Right lobe of liver (tissue), 6 donors: Measurements from ENCODE around the gene HOXA9. TPM values are rescaled to one million over a fixed set of nuclear protein-coding genes. Genes with fewer than 3 reads are reported as not detected.
A peak's percentile ranks its signal among the peaks of the same experiment; 100 is the strongest.

Source experiments
- ATAC-seq, 4 donors: fragments of 200-7000 bp; cut with Tn5 transposase; one replicate each; pipeline ENCODE4 v1.9.1; 2020; ENCODE audit warnings: mild to moderate bottlenecking in 4 of 4, moderate library complexity in 4 of 4
- DNase-seq, 3 donors: peaks; one replicate each; pipeline ENCODE4 v3.0.0-alpha.2; 2020
- H3K27ac ChIP-seq, 3 donors: fragments of 200-600 bp; one replicate each; pipeline ENCODE4 v1.8.0; 2022
- H3K27me3 ChIP-seq, 2 donors: fragments of 200-600 bp; one replicate each; pipeline ENCODE4 v1.8.0; 2022
- H3K36me3 ChIP-seq, 4 donors: fragments of 200-600 bp; sonication (generic) in 1 of 4; one replicate each; pipeline versions ENCODE4 v1.5.1 to v1.8.0; 2017 to 2022; ENCODE audit warnings: control low read depth in 1 of 4
- H3K4me1 ChIP-seq, 4 donors: fragments of 200-600 bp; sonication (generic) in 1 of 4; one replicate each; pipeline versions ENCODE4 v1.5.1 to v1.8.0; 2017 to 2022; ENCODE audit warnings: control low read depth in 1 of 4
- H3K4me3 ChIP-seq, 3 donors: fragments of 200-600 bp; one replicate each; pipeline ENCODE4 v1.8.0; 2022
- H3K9me3 ChIP-seq, 4 donors: fragments of 200-600 bp; sonication (generic) in 1 of 4; one replicate each; pipeline versions ENCODE4 v1.5.1 to v1.8.0; 2017 to 2022; ENCODE audit warnings: control low read depth in 1 of 4
- CTCF ChIP-seq, 4 donors: fragments of 200-600 bp in 3 of 4; fragments of 450-650 bp in 1 of 4; IDR thresholded peaks; one replicate each; pipeline versions ENCODE4 v1.5.1 to v1.8.0; 2016 to 2022; ENCODE audit warnings: antibody characterized with exemption in 4 of 4, mild to moderate bottlenecking in 2 of 4
- POLR2A ChIP-seq: fragments of 450-650 bp; IDR thresholded peaks from one replicate; pipeline ENCODE4 v1.6.1; 2017; ENCODE audit warnings: antibody characterized with exemption, mild to moderate bottlenecking
- WGBS: methylation state at CpG from one replicate; pipeline ENCODE4 v1.1.6; 2018; ENCODE audit warnings: low coverage, low lambda C conversion rate; ENCODE audit not compliant: insufficient coverage; ENCODE audit errors: missing lambda C conversion rate; 5-methylcytosine and 5-hydroxymethylcytosine counted together
- intact Hi-C, 2 donors: fragments of 100-400 bp; cut with DNase I; formaldehyde crosslinking; loops; one replicate each; pipeline versions ENCODE4 v1.11.2 to v1.14.1; 2022
- total RNA-seq, 6 experiments: library from RNA; depleted of rRNA in 2 of 6; stranded (reverse); fragments of >200 nt in 2 of 6; fragmentation: NEBNext Ultra II Directional in 3 of 6; extraction: Animal tissue kit (Norgen Biotek cat#: 25700) in 3 of 6; gene quantifications; one replicate each; pipeline versions ENCODE4 v1.1.0 to v1.2.4, GENCODE V29; 2016 to 2023
- donor health status: DM: no; HTN: yes; CAD: no.
- donor health status: DM: no; HTN: no; CAD: no.
- donor health status: DM: no; HTN: no; CAD: no.
- donor health status: DM: no; HTN: yes; CAD: no.
- donor health status: DM: no; HTN: yes; CAD: no.

The HOXA9 gene
- total RNA-seq, 6 experiments from 2014 or later, result 0.09 TPM; not detected in 5

- H3K4me3 ChIP-seq, result peak overlapping the region in 2 of 3 donors; percentile 9 to 31
- intact Hi-C loops, result no loop called here
- peaks cover 0 to 5% (median 3%) of the 10 kb centered on the region in 4 donors for H3K4me1 ChIP-seq
- no peaks in the 10 kb centered on the region for H3K9me3 ChIP-seq
- peaks cover 18 to 68% of the 10 kb centered on the region in 2 donors for H3K27me3 ChIP-seq
- DNase-seq, result no peak
- H3K27ac ChIP-seq, result no peak overlapping the region
- WGBS, result 18% methylated on average over 11 of the region's 28 CpGs
- ATAC-seq, result no peak
- no peaks in the 10 kb centered on the region for H3K36me3 ChIP-seq
- TF ChIP-seq POLR2A, result no peak
- TF ChIP-seq CTCF (IDR thresholded peaks at IDR 0.05), result no peak
These were observed 17.1 kb downstream of the HOXA9 start for GRCh38 chr7:27148031-27148755.

DNA sequence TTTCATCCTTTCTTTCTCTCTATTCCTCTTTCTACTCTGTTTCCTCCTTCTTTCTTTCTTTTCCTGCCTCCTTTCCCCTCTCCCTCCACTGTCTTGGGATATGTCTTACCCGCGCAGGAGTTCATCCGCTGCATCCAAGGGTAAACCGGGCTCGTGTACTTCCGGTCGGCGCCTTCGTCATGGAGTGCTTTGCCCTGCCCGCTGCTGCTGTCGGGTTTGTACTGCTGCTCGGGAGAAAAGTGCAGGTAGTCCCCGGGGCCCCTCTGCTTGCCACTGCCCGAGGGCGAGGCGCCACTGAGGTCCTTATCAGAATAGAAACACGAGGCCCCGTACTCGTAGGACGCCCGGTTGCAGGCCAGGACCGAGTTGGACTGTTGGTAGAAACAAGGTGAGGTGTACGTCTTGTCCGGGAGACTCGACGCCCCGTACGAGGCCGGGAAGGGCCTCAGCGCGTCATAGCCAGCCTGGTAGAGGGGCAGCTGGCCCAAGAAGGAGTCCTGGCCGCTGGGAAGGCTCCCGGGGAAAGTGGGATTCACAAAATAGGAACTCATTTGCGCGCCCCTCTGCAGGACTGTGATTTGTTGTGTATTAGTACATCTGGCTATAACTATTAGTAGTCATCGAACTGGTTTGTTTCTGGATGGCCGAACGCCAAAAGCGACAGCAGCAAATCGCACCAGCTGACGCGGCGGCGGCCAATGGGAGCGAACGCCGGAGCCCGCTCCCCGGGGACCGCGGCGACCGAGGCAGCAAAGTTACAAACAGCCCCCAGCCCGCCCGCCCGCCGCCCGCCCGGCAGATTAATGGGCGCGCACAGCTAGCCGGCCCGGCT lies 17.9 kb downstream of the HOXA9 start, which contains the start of gene HOXA6:
TSS of gene HOXA6 (minus strand) at position 576 of the 832 bp plus-strand sequence. CDS start at position 551, 25 bp downstream.
- intact Hi-C loops, result no loop called here
- H3K27ac ChIP-seq, result no peak within 1 kb of the TSS
- 13% methylated on average over 31 of the region's 63 CpGs for WGBS
- H3K27me3 ChIP-seq, result peaks cover 14 to 68% of the 10 kb centered on the region in 2 donors
- ATAC-seq (no peak), DNase-seq (peak in 1 of 3 donors; percentile 54)
- TF ChIP-seq POLR2A (no peak), CTCF (IDR thresholded peaks at IDR 0.05) (no peak)
- no peaks in the 10 kb centered on the region for H3K36me3 ChIP-seq
- H3K4me3 ChIP-seq, result peak within 1 kb of the TSS in 2 of 3 donors; percentile 9 to 31
- no peaks in the 10 kb centered on the region for H3K9me3 ChIP-seq
- H3K4me1 ChIP-seq, result peaks cover 0 to 5% (median 3%) of the 10 kb centered on the region in 4 donors

- WGBS, result 29% methylated on average over 4 of the region's 5 CpGs
- peak in 1 of 3 donors; percentile 30 for DNase-seq
- intact Hi-C loops, result no loop called here
These were observed 18.7 kb downstream of the HOXA9 start for GRCh38 chr7:27146491-27147198.

More at GRCh38 chr7:27146491-27147198, 18.7 kb downstream of the HOXA9 start:
- Histone ChIP-seq H3K27me3 (peaks cover 14 to 69% of the 10 kb centered on the region in 2 donors), H3K36me3 (no peaks in the 10 kb centered on the region), H3K27ac (no peak overlapping the region), H3K4me3 (no peak overlapping the region), H3K9me3 (no peaks in the 10 kb centered on the region), H3K4me1 (peaks cover 0 to 5% (median 3%) of the 10 kb centered on the region in 4 donors)
- TF ChIP-seq CTCF (IDR thresholded peaks at IDR 0.05), result no peak
- ATAC-seq, result no peak
